GM13977 (cell line): ENCODE measurements around the gene ADAR.

ENCODE experiments used
- DNase-seq: peaks from one replicate; pipeline ENCODE4 v3.0.0; 2012; ENCODE audit warnings: low spot score
- in situ Hi-C: fragments of 300-500 bp; cut with MboI; formaldehyde crosslinking; loops from one replicate; pipeline ENCODE4 v1.12.0; 2022; ENCODE audit warnings: low sequenced_read_pairs, low pct_unique_long_range_greater_than_20kb, mixed read lengths, inconsistent platforms; ENCODE audit not compliant: unreplicated experiment
- TF ChIP-seq, protein P1 (sequence below): IDR thresholded peaks from 2 replicates; pipeline ENCODE4 v1.5.1; 2012; ENCODE audit warnings: mild to moderate bottlenecking, control low read depth; ENCODE audit not compliant: insufficient read depth; ENCODE audit errors: extremely low read depth, missing control alignments

The ADAR gene

DNA sequence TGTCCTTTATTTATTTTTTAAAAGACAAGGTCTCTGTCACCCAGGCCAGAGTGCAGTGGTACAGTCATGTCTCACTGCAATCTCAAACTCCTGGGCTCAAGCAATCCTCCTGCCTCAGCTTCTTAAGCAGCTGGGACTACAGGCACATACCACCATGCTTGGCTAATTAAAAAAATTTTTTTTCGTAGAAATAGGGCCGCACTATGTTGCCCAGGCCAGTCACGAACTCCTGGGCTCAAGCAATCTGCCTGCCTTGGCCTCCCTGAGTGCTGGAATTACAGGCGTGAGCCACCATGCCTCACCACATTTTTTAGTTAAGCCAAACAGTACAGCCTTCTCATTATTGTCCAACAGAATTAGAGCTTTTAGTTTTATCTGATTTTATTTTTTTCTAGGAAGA, 7.4 kb upstream of the ADAR start:
- no peak for DNase-seq
- in situ Hi-C loops, result no loop called here
- TF ChIP-seq, protein P1, sequence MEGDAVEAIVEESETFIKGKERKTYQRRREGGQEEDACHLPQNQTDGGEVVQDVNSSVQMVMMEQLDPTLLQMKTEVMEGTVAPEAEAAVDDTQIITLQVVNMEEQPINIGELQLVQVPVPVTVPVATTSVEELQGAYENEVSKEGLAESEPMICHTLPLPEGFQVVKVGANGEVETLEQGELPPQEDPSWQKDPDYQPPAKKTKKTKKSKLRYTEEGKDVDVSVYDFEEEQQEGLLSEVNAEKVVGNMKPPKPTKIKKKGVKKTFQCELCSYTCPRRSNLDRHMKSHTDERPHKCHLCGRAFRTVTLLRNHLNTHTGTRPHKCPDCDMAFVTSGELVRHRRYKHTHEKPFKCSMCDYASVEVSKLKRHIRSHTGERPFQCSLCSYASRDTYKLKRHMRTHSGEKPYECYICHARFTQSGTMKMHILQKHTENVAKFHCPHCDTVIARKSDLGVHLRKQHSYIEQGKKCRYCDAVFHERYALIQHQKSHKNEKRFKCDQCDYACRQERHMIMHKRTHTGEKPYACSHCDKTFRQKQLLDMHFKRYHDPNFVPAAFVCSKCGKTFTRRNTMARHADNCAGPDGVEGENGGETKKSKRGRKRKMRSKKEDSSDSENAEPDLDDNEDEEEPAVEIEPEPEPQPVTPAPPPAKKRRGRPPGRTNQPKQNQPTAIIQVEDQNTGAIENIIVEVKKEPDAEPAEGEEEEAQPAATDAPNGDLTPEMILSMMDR, result no peak

DNA sequence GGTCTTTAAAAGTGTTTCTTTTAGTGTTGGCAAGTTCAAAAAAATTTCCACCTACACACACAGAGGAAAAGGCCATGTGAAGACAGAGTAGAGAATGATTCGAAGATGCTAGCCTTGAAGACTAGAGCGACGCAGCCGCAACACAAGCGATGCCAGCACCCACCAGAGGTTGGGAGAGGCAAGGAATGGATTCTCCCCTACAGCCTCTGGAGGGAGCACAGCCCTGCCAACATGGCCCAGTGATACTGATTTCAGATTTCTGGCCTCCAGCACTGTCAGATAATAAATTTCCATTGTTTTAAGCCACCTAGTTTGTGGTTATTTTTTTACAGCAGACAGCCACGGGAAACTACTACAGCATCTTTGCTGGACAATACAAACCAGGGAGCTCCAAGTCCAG, 6.9 kb upstream of the ADAR start:
- in situ Hi-C loops, result no loop called here
- no peak for DNase-seq
- TF ChIP-seq, protein P1, result no peak

DNA sequence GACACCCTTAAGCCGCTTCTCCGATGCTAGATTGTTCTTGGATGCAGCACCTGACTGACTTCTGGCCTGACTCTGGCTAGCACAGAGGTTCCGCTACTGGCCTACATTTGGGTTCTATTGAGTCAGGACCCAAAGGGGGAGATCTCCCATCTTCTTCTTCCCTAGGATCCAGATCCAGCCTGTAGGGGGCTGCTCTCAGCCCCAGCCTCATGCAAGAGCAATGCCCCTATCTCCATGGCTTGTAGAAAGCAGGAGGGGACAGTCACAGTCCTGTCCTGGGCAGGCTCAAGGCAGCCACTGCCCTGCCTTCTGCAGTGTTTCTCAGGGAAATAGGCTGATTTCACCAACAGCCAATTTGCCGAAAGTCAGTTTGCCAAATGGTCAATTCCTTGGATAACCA, 6.3 kb upstream of the ADAR start:
- no peak for DNase-seq
- in situ Hi-C loops, result no loop called here
- TF ChIP-seq, protein P1, result no peak

DNA sequence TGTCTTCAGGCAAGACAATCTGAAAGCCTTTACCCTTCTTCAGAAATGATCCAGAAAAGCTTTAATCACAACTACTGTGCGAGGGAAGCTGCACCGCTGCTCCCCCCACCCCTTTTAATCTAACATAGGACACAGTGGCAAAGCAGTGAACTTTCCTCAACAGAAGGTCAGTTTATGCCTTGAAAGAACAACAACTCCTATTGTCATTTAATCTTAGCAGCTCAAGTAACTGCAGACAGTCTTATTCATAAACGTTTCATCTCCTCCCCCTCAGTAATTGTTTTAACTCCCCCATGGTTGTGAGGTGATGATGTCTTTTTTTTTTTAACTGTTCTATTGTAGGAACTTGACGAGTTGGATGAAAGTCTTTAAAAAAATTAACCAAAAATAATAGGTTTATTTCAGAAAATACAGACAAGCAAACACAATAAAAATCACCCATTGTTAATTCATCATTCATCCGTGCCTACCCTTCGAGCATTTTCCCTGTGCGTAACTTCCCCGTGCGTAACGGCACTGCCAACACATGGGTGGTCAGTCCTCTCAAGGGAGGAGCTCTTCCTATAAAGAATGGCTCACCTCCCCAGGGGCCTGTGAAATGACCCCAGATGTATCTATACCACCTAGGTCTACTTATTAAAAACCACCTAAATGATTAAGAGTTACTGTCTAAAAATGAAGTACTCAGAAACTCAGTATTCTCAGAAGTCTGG, 3.3 kb upstream of the ADAR start:
- in situ Hi-C loops, result no loop called here
- no peak for DNase-seq
- TF ChIP-seq, protein P1, result no peak

GRCh38 chr1:154609398-154610380, 1.7 kb upstream of the ADAR start:
- DNase-seq, result peak; percentile 35
- in situ Hi-C loops, result no loop called here

More at GRCh38 chr1:154609398-154610380, 1.7 kb upstream of the ADAR start:
- TF ChIP-seq, protein P1, result no peak
